Neural crest cell (in vitro differentiated cells): ENCODE measurements around the gene DNAH7. TPM values are rescaled to one million over a fixed set of nuclear protein-coding genes. Genes with fewer than 3 reads are reported as not detected.

ENCODE experiments used
- DNase-seq: peaks from one replicate; pipeline ENCODE4 v3.0.0; 2021; ENCODE audit warnings: low read depth, mixed read lengths, low spot score
- H3K27ac Mint-ChIP-seq: one replicate; pipeline ENCODE4 v1.8.0; 2021; ENCODE audit warnings: mild to moderate bottlenecking, mixed read lengths; ENCODE audit not compliant: unreplicated experiment
- H3K27me3 Mint-ChIP-seq: 2 replicates; pipeline ENCODE4 v1.8.0; 2021; ENCODE audit warnings: low read depth, mild to moderate bottlenecking, mixed read lengths
- H3K36me3 Mint-ChIP-seq: 2 replicates; pipeline ENCODE4 v1.8.0; 2021; ENCODE audit warnings: low read depth, mild to moderate bottlenecking, mixed read lengths
- H3K4me1 Mint-ChIP-seq: 2 replicates; pipeline ENCODE4 v1.8.0; 2021; ENCODE audit warnings: mixed read lengths
- H3K4me3 Mint-ChIP-seq: one replicate; pipeline ENCODE4 v1.8.0; 2021; ENCODE audit warnings: mild to moderate bottlenecking, mixed read lengths
- H3K9me3 Mint-ChIP-seq: 2 replicates; pipeline ENCODE4 v1.8.0; 2021; ENCODE audit warnings: mixed read lengths
- total RNA-seq: library from RNA; stranded (reverse); gene quantifications from 2 replicates; pipeline ENCODE4 v1.2.1, GENCODE V29; 2021
- TF ChIP-seq, protein P1 (sequence below): fragments of 200-600 bp; sonication (generic); conservative IDR thresholded peaks from 2 replicates; pipeline ENCODE4 v1.5.0; 2021; ENCODE audit warnings: antibody characterized with exemption, mild to moderate bottlenecking

DNAH7 gene
- total RNA-seq, 1 donor from 2014 or later: 1.5 TPM

DNA sequence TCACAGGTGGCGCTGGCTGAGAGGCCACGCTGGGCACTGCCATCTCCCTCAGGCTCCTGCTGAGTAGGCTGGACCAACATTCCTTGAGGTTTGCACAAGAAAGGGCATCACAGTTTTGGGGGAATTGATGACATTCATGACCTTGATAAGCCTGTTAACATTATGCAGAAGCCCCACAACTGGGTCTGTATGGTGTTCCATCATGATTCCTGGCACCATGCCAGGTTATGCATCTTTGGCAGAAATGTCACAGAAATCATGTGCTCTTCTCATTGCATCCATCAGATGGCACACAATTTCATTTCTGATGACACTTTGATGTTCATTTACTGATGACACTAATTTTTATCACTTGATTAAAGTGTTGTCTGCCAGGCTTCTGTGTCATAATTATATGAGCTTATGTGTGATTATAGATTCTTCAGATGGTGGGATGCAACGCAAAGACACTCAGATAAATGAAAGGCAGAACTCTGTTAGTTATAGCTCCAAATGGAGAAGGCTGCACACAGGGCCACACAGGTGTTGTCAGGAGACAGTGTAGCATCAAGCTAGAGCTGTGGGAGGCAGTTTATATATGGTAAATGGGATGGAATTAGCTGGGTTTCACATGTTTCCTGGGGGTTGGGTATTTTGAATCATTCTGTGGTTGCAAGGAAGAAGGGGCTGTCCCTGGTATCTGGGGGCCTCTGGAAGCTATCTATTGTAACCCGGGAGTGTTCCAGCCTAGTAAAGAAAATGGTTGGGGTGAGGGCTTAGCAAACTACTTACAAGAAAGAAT, 220.3 kb downstream of the DNAH7 start:
- no peak for DNase-seq
- TF ChIP-seq, protein P1, sequence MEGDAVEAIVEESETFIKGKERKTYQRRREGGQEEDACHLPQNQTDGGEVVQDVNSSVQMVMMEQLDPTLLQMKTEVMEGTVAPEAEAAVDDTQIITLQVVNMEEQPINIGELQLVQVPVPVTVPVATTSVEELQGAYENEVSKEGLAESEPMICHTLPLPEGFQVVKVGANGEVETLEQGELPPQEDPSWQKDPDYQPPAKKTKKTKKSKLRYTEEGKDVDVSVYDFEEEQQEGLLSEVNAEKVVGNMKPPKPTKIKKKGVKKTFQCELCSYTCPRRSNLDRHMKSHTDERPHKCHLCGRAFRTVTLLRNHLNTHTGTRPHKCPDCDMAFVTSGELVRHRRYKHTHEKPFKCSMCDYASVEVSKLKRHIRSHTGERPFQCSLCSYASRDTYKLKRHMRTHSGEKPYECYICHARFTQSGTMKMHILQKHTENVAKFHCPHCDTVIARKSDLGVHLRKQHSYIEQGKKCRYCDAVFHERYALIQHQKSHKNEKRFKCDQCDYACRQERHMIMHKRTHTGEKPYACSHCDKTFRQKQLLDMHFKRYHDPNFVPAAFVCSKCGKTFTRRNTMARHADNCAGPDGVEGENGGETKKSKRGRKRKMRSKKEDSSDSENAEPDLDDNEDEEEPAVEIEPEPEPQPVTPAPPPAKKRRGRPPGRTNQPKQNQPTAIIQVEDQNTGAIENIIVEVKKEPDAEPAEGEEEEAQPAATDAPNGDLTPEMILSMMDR: no peak
- no peaks in the 10 kb centered on the region for H3K4me1 Mint-ChIP-seq
- no peaks in the 10 kb centered on the region for H3K36me3 Mint-ChIP-seq
- H3K27me3 Mint-ChIP-seq: no peaks in the 10 kb centered on the region
- no peak overlapping the region for H3K27ac Mint-ChIP-seq
- peaks cover 2% of the 10 kb centered on the region for H3K9me3 Mint-ChIP-seq
- no peak overlapping the region for H3K4me3 Mint-ChIP-seq

DNA sequence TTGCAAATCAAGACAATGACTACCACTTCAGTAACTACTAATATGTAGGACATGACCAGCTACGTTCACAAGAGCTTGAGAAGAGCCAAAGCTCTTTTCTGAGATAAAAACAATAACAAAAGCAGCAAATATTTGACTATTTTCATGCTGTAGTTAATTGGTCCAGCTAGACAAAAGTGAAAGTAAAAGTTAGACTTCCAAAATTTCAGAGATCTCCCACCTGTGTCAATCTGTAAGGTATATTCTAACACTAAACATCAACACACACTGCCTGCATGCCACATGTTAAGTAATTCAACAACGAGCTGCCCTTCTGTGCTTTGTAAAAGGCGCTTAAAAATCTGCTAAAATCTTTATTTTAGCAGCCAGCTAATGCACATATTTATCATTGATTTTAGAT, 225.7 kb downstream of the DNAH7 start:
- H3K9me3 Mint-ChIP-seq: peaks cover 2% of the 10 kb centered on the region
- H3K27ac Mint-ChIP-seq: no peak overlapping the region
- no peaks in the 10 kb centered on the region for H3K27me3 Mint-ChIP-seq
- H3K4me1 Mint-ChIP-seq: no peaks in the 10 kb centered on the region
- no peak for DNase-seq
- no peak overlapping the region for H3K4me3 Mint-ChIP-seq
- no peaks in the 10 kb centered on the region for H3K36me3 Mint-ChIP-seq
- TF ChIP-seq, protein P1: no peak

DNA sequence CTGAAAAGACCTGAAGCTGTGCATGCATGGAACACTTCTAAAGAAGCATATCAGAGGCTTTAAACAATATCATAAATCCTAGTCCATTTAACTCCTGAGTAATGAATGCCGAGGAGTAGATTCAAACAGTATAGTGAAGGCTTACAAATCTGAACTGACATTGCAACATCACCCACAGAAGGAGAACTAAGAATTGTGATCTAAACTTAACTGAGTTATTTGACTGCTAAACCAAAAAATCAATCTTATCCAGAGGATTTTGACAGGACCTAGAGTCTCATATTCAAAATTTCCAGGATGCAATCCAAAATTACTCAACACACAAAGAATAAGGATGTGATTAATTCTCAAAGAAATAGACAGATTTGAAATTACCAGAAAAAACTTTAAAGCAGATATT, 230.6 kb downstream of the DNAH7 start:
- no peak overlapping the region for H3K27ac Mint-ChIP-seq
- H3K27me3 Mint-ChIP-seq: no peaks in the 10 kb centered on the region
- no peaks in the 10 kb centered on the region for H3K4me1 Mint-ChIP-seq

DNA sequence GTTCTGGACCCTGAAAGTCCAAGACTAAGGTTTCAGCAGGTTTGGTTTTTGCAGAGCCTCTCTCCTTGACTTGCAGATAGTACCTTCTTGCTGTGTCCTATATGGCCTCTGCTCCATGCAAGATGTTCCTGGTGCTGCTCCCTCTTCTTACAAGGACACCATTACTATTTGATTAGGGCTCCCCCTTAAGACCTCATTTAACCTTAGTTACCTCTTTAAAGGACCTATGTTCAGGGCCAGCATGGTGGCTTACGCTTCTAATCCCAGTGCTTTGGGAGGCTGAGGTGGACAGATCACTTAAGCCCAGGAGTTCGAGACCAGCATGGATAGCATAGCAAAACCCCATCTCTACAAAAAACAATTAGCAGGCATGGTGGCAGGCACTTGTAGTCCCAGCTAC, 232.6 kb downstream of the DNAH7 start:
- H3K4me1 Mint-ChIP-seq: no peaks in the 10 kb centered on the region
- H3K36me3 Mint-ChIP-seq: no peaks in the 10 kb centered on the region
- H3K27me3 Mint-ChIP-seq: no peaks in the 10 kb centered on the region
- TF ChIP-seq, protein P1: no peak
- no peak for DNase-seq
- no peak overlapping the region for H3K27ac Mint-ChIP-seq
- H3K9me3 Mint-ChIP-seq: no peaks in the 10 kb centered on the region
- no peak overlapping the region for H3K4me3 Mint-ChIP-seq

More for the DNA sequence above, 230.6 kb downstream of the DNAH7 start:
- Mint-ChIP-seq H3K9me3 (no peaks in the 10 kb centered on the region), H3K4me3 (no peak overlapping the region), H3K36me3 (no peaks in the 10 kb centered on the region)
- TF ChIP-seq, protein P1: no peak
- DNase-seq: no peak

DNA sequence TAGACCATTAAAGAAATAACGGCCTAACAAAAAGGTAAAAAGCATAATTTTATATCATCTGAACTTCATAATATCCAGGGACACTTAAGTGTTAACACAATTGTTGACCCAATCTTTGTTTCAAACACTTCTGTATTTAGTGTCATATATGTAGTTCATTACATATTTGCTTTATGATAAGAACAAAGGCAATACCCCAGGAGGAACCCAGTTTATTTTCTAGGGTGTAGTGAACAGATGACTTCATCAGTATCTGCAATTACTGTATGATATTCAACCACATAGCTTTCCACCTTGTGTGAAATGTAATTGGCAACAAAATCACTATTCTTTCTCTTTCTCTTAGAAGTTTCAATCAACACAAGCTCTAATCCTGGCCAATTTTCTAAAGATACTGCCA, 233.8 kb downstream of the DNAH7 start:
- peaks cover 7% of the 10 kb centered on the region for H3K4me1 Mint-ChIP-seq
- DNase-seq: no peak
- H3K4me3 Mint-ChIP-seq: no peak overlapping the region
- no peaks in the 10 kb centered on the region for H3K36me3 Mint-ChIP-seq
- no peak overlapping the region for H3K27ac Mint-ChIP-seq
- TF ChIP-seq, protein P1: no peak
- H3K9me3 Mint-ChIP-seq: no peaks in the 10 kb centered on the region
- H3K27me3 Mint-ChIP-seq: no peaks in the 10 kb centered on the region
